ENCODE data around the gene EYA2.

The EYA2 gene

GRCh38 chr20:47079047-47079446 lies 184.4 kb downstream of the EYA2 start:
- DNase-seq, result no peak

- DNase-seq, result no peak
These were observed 185.7 kb downstream of the EYA2 start for GRCh38 chr20:47080365-47080764.

DNA sequence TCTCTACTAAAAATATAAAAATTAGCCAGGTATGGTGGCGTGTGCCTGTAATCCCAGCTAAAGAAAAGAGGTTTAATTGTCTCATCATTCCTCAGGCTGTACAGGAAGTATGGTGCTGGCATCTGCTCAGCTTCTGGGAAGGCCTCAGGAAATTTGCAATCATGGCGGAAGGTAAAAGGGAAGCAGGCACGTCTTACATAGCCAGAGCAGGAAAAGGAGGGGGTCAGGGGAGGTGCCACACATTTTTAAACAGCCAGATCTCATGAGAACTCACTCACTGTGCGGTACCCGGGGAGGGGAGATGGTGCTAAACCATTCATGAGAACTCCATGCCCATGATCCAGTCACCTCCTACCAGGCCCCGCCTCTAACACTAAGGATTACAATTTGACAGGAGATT lies 191.7 kb downstream of the EYA2 start:
- DNase-seq, result no peak

DNA sequence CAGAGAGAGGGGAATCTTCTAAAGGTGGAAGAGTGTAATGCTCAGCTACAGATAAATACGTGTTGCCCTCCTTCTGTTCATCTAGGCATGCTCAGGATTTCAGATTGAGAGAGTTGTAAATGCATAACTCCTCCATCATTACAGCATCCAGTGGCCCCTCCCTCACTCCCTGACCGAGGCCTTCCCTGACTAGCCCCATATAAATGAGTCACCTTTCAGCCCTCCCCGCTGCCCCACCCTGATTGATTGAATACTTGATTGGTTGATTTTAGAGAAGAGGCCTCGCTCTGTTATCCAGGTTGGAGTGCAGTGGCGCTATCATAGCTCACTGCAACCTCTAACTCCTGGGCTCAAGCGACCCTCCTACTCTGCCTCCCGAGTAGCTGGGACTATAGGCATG lies 193.7 kb downstream of the EYA2 start:
- DNase-seq, result no peak

DNA sequence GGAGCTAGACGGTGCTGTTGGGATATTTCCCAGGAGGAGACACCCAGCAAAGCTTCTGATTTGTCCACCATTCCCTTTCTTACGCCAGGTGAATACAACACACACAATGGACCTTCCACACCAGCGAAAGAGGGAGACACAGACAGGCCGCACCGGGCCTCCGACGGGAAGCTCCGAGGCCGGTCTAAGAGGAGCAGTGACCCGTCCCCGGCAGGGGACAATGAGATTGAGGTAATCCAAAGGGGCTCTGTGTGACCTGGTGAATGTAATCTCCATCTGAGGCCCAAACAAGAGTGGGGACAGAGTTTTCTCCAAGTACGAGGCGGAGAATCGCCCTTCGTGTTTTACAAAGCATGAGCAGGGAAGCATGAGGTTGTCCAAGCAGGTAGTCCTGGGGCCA lies 194.5 kb downstream of the EYA2 start:
- no peak for DNase-seq

DNA sequence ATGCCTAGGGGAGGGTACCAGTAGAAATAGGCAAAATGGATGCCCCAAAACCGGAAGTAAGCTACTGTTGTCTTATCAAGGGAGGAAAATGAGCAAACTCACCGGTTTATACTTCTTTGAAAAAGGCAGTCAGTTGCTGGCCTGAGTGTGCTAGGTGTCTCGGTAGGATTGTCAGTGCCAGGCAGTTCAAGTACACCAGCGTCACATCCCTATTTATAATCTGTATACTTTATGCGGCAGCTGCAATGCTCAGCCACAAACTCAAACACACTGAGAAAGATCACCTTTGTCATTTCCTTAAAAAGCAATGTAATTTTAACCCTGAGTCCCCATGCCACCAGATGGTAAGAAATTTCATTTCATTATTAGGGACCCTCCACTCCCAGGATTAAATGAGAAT lies 196.2 kb downstream of the EYA2 start:
- DNase-seq, result no peak

GRCh38 chr20:47093320-47093966 lies 198.8 kb downstream of the EYA2 start:
- DNase-seq, result no peak

DNA sequence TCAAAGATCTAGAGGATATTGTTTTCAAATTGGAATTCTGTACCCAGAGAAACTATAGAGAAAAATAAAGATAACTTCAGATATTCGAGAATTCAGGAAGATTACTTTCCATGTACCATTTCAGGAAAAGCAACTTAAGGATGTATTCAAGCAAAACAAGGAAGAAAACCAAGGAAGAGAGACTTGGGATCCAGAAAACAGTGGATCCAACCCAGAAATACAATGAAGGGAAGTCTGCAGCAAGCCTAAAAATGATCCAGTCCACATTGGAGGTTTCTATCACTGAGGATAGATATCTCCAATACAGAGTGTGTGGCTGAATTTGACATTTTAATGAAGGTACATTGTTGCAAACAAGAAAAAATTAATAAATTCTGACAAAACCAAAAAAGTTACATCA lies 201.0 kb downstream of the EYA2 start:
- DNase-seq, result no peak

DNA sequence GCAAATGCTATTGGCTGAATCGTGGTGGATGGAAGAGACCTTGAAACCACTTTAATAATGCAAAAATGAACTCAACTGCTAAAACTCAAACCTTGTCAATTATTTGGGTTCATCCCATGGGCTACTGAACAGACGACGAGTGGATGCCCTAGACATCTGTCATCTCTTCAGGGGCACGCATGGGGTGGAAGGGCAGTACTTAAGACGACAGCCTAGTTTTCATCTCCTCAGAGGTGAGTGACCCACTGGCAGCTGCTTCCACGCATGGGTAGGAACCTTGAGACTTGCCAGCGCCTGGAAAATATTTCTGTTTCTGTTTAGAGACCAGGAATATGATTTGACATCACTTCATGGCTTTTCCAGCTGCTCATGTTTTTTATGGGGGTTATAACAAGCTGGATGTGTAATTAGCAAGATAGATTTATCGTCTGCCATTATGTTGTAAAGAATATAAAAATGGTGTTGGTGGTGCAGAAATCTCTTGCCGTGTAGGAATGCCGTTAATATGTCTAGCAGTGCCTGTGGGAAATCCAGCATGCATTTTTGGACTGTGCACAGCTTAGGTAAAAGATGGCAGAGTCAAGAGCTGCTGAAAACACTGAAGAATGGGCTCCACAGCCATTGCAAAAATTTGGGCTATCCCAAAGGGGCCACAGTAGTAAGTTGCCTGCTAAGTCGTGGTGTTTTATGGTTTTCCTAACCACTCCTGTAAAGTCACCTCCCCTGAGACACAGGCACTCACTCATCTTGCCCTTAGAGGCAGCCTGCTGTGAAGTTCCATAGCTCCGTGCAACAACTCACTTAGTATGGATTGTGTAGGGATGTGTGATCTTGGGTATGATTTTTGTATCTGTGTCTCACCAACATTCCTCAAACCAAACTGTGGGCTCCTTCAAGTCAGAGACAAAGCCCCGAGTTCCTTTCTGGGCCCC lies 203.3 kb downstream of the EYA2 start:
- no peak for DNase-seq

DNA sequence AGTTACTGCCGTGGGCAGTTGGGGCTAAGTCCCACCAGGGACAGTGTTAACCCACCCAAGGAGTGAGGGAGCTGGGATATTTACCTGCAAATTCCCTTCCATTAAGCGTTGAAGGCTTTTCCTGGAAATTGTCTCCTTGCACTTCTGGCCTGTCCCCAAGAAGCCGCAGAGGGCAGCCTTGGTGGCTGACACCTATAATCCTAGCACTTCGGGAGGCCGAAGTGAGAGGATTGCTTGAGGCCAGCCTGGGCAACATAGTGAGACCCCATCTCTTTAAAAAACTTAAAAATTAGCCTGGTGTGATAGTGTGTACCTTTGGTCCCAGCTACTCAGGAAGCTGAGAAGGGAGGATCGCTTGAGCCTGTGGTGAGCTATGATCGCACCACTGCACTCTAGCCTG lies 204.4 kb downstream of the EYA2 start:
- no peak for DNase-seq

- no peak for DNase-seq
These were observed 205.3 kb downstream of the EYA2 start for GRCh38 chr20:47099825-47100441.

- no peak for DNase-seq
These were observed 208.0 kb downstream of the EYA2 start for GRCh38 chr20:47102629-47103028.

- DNase-seq, result no peak
These were observed 212.1 kb downstream of the EYA2 start for GRCh38 chr20:47106786-47107185.

DNA sequence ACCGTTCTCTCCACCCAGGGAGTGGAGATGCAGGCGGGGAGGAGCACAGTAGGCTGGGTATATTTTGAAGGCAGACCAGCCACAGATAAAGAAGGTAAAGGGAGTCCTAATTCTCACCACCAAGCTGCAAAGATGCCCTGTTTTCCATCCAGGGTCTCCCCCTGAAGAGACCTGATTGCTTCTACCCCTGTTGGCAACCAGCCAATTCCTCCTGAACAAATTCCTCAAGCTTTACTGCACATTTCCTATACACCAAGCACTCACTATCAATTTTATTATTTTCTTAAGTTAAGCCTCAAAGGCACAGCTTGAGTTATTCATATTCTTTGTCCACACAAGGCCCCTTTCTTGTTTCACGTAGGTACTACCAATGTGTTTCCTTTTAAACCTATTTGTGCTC lies 214.4 kb downstream of the EYA2 start:
- no peak for DNase-seq

GRCh38 chr20:47110819-47111218 lies 216.2 kb downstream of the EYA2 start:
- DNase-seq, result no peak

- no peak for DNase-seq
These were observed 216.9 kb downstream of the EYA2 start for GRCh38 chr20:47111576-47111975.

DNA sequence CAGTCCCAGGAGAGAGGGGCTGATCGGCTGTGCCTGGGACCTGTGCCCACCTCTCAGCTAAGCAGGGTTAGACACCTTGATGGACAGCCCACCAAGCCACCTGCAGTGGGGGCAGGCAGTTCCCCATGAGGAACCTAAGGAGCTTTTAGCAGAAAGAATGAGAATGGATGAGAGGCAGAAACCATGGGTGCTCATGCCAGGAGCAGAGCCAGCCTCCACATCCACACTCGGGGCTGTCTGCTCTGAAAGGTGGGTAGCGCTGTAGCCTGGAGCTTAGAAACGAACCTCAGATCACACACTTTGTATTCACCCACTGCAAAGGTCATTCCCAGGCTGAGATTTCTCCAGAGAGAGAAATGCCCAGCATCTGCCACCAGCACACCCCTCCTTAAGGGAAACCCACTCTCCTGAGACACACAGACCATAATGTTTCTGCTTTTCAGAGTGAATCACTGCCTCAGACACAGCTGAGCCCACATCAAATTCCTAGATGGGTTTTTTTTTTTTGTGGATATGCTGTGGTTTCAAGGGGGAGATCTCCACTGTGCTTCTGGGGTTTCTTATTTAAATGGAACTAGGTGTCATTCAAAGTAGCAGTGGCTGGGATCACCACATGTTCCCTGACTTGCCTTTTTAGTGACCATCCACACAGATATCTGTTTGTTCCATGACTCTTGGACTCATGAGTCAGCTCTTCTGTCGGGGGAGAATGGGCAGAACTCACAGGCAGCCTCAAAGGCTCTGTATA lies 218.9 kb downstream of the EYA2 start:
- DNase-seq, result no peak

GRCh38 chr20:47115694-47116093 lies 221.1 kb downstream of the EYA2 start:
- DNase-seq, result no peak

- no peak for DNase-seq
These were observed 222.7 kb downstream of the EYA2 start for GRCh38 chr20:47117371-47117770.

GRCh38 chr20:47117773-47118172 lies 223.1 kb downstream of the EYA2 start:
- DNase-seq, result no peak

- no peak for DNase-seq
These were observed 223.6 kb downstream of the EYA2 start for GRCh38 chr20:47118206-47118605.

GRCh38 chr20:47118641-47119040 lies 224.0 kb downstream of the EYA2 start:
- DNase-seq, result no peak

DNA sequence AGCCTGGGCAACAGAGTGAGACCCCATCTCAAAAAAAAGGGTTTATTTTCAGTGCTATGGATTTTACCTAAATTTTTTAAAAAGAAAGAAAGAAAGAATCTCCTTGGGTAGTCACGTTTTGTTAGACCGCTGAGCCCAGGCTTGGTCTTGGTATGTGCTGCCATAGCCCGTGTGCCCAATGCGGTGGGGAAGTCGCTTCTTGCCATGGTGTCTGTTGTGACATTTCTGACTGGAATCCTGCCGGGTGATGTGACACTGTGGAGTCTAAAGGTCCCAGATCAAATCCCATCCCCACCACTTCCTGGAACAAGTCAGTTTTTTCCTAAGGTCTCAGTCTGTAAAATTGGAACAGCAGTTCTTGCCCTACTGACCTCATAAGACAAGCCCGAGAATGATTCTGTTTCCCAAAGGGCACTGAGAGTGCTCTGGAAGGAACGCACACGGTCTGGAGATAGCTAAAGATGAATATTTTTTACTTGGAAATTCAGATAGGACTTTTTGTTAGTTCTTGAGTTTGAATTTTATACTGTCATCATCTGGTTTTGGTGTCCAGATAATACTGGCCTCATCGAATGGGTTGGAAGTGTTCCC lies 225.8 kb downstream of the EYA2 start:
- DNase-seq, result no peak

Data from MV-4-11 (cell line).